Gastroesophageal sphincter (tissue), 4 donors: ENCODE measurements around the gene R3HDM2. TPM values are rescaled to one million over a fixed set of nuclear protein-coding genes. Genes with fewer than 3 reads are reported as not detected.
"Not testable (repeated sequence)": the region's sequence is repeated elsewhere in the genome, so short reads cannot be mapped to it uniquely, and the experiment has no call there.

ENCODE experiments used
- ATAC-seq: fragments of 150-250 bp; one replicate; pipeline ENCODE4 v1.9.1; 2016; ENCODE audit warnings: mild to moderate bottlenecking, moderate library complexity
- H3K27ac ChIP-seq, 4 donors: fragments of 200-600 bp; sonication (generic) in 3 of 4; 1 replicate in 3 of 4; 2 replicates in 1 of 4; pipeline ENCODE4 v1.5.1; 2016 to 2019
- H3K27me3 ChIP-seq: fragments of 200-600 bp; sonication (generic); one replicate; pipeline ENCODE4 v1.5.1; 2019
- H3K36me3 ChIP-seq, 2 donors: fragments of 200-600 bp; sonication (generic); one replicate each; pipeline ENCODE4 v1.5.1; 2019; ENCODE audit warnings: control low read depth in 1 of 2
- H3K4me1 ChIP-seq, 3 donors: fragments of 200-600 bp; sonication (generic); 1 replicate in 2 of 3; 2 replicates in 1 of 3; pipeline ENCODE4 v1.5.1; 2016 to 2019; ENCODE audit warnings: control low read depth in 2 of 3
- H3K4me3 ChIP-seq, 2 donors: fragments of 200-600 bp; sonication (generic); one replicate each; pipeline ENCODE4 v1.5.1; 2019; ENCODE audit warnings: mild to moderate bottlenecking in 1 of 2, moderate library complexity in 1 of 2
- H3K9me3 ChIP-seq, 3 donors: fragments of 200-600 bp; sonication (generic); one replicate each; pipeline ENCODE4 v1.5.1; 2017 to 2019; ENCODE audit warnings: control low read depth in 2 of 3
- EP300 ChIP-seq: sonication (generic); formaldehyde crosslinking; IDR thresholded peaks from one replicate; pipeline ENCODE4 v1.6.1; 2017; ENCODE audit warnings: antibody characterized with exemption, mild to moderate bottlenecking
- POLR2A ChIP-seq, 2 donors: fragments of 450-650 bp; IDR thresholded peaks; one replicate each; pipeline ENCODE4 v1.6.1; 2017; ENCODE audit warnings: antibody characterized with exemption in 2 of 2, mild to moderate bottlenecking in 2 of 2, moderate library complexity in 1 of 2
- POLR2AphosphoS5 ChIP-seq: sonication (generic); formaldehyde crosslinking; IDR thresholded peaks from one replicate; pipeline ENCODE4 v1.6.1; 2017; ENCODE audit warnings: antibody characterized with exemption
- WGBS, 2 donors: methylation state at CpG; one replicate each; pipeline ENCODE4 v1.1.5; 2018; ENCODE audit warnings: low coverage in 1 of 2; 5-methylcytosine and 5-hydroxymethylcytosine counted together
- total RNA-seq, 4 donors: library from RNA; depleted of rRNA; stranded (reverse); fragments of >200 nt; gene quantifications; one replicate each; pipeline ENCODE4 v1.1.0, GENCODE V29; 2016
- TF ChIP-seq, protein P1 (sequence below), 4 experiments: fragments of 200-600 bp in 2 of 4; fragments of 450-650 bp in 2 of 4; sonication (generic) in 1 of 4; IDR thresholded peaks; one replicate each; pipeline ENCODE4 v1.5.1; 2017 to 2019; ENCODE audit warnings: antibody characterized with exemption in 4 of 4, mild to moderate bottlenecking in 2 of 4, moderate library complexity in 2 of 4

The R3HDM2 gene
- total RNA-seq, 4 donors from 2014 or later = 38.0 to 60.1 (median 45.9) TPM

DNA sequence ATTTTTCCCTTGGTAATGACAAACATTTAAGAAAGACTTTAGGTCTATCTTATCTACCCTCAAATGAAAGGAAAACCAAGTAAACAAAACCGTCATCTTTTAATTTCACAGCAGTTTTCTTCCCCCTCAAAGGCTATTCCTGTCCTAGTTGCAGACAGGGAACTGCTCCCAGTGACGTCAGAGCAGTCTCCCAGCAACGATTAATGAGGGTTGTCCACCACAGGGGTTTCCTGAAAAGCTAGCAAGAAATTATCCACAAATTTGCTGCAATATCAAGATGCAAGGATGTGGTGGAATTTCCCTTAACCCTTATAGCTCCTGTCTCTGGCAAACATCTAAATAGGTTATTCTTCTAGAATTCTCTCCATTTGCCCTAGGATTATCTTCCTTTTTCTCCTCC lies 90.7 kb downstream of the R3HDM2 start:
- ATAC-seq = no peak
- TF ChIP-seq, protein P1, sequence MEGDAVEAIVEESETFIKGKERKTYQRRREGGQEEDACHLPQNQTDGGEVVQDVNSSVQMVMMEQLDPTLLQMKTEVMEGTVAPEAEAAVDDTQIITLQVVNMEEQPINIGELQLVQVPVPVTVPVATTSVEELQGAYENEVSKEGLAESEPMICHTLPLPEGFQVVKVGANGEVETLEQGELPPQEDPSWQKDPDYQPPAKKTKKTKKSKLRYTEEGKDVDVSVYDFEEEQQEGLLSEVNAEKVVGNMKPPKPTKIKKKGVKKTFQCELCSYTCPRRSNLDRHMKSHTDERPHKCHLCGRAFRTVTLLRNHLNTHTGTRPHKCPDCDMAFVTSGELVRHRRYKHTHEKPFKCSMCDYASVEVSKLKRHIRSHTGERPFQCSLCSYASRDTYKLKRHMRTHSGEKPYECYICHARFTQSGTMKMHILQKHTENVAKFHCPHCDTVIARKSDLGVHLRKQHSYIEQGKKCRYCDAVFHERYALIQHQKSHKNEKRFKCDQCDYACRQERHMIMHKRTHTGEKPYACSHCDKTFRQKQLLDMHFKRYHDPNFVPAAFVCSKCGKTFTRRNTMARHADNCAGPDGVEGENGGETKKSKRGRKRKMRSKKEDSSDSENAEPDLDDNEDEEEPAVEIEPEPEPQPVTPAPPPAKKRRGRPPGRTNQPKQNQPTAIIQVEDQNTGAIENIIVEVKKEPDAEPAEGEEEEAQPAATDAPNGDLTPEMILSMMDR (IDR thresholded peaks at IDR 0.05) = no peak
- TF ChIP-seq POLR2AphosphoS5 (no peak), EP300 (no peak), POLR2A (IDR thresholded peaks at IDR 0.05) (no peak)
- WGBS, 2 donors = 3 to 10% methylated on average over 2 to 3 of the region's 3 CpGs
- no peaks in the 10 kb centered on the region for H3K9me3 ChIP-seq
- no peak overlapping the region for H3K27ac ChIP-seq
- peaks cover 0 to 38% (median 3%) of the 10 kb centered on the region in 3 donors for H3K4me1 ChIP-seq
- H3K27me3 ChIP-seq = no peaks in the 10 kb centered on the region
- no peaks in the 10 kb centered on the region for H3K36me3 ChIP-seq
- H3K4me3 ChIP-seq = no peak overlapping the region

DNA sequence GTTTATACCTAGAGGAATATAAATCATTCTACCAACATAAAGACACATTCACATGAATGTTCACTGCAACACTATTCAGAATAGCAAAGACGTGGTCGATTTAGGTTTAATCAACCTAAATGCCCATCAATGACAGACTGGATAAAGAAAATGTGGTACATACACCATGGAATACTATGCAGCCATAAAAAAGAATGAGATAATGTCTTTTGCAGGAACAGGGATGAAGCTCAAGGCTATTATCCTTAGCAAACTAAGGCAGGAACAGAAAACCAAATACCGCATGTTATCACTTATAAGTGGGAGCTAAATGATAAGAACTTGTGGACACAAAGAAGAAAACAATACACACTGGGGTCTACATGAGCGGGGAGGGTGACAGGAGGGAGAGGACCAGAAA lies 94.5 kb downstream of the R3HDM2 start:
- H3K36me3 ChIP-seq, H3K27me3 ChIP-seq, H3K27ac ChIP-seq, H3K9me3 ChIP-seq, ATAC-seq, H3K4me3 ChIP-seq: not testable (repeated sequence)
- 97 to 98% methylated on average over 3 to 4 of the region's 4 CpGs for WGBS, 2 donors
- peaks cover 0 to 23% (median 3%) of the 10 kb centered on the region in 3 donors for H3K4me1 ChIP-seq

DNA sequence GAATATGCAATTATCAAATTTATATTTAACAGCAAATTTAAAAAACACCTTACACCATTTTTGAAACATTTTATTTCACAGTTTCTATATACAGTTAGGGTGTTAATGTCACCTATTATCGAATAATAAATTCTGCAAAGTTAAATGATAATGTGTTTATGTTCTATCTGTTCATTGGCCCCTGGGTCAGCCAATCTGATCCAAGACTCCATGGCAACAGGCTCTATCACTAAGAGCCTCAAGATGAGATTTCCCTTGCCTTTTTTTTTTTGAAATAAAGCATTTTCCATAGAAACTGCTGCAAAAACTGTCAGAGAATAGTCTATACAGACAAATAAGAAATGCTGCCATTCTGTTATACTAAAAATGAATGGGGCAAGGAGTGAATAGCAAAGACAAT lies 96.6 kb downstream of the R3HDM2 start:
- Histone ChIP-seq H3K9me3 (no peaks in the 10 kb centered on the region), H3K27ac (no peak overlapping the region), H3K36me3 (peaks cover 0 to 17% of the 10 kb centered on the region in 2 donors), H3K27me3 (no peaks in the 10 kb centered on the region), H3K4me3 (no peak overlapping the region), H3K4me1 (peaks cover 0 to 2% (median 0%) of the 10 kb centered on the region in 3 donors)
- TF ChIP-seq, protein P1 (IDR thresholded peaks at IDR 0.05) = no peak
- TF ChIP-seq POLR2AphosphoS5 = no peak
- TF ChIP-seq EP300 = no peak
- TF ChIP-seq POLR2A (IDR thresholded peaks at IDR 0.05) = no peak
- ATAC-seq = no peak
- 92 to 94% methylated on average over 1 of the region's 1 CpG for WGBS, 2 donors

DNA sequence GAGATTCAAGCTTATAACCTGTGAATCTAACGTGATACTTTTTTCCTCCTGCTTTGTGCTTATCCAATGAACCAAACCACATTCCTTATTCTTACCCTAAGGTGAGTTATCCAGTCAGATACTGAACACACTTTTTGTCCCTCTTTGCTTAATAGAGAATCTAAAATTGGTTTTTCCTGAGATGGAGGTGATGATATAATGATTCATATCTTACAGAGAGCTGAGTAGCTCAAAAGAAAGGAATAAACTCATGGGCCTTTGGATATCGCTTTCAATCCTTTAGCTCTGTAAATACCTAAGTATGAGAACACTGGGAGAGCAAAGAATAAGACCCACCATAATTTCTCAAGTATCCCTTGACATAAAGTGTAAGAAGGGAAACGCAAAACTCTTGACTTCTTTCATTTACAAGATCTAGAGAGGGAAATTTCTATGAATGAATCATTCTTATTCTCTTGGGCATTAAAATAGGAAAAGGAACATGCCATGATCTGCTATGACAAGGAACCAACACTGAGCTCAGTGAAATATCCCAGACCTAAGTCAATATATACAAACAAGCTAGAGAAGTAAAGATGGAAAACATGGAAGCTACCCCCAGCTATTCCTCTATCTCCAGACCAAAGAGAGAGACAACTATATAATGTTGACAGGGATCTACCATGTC lies 98.1 kb downstream of the R3HDM2 start:
- WGBS, 2 donors = 75 to 84% methylated on average over 3 of the region's 3 CpGs
- no peak for ATAC-seq
- Histone ChIP-seq H3K27me3 (no peaks in the 10 kb centered on the region), H3K36me3 (peaks cover 0 to 17% of the 10 kb centered on the region in 2 donors), H3K4me1 (no peaks in the 10 kb centered on the region), H3K9me3 (no peaks in the 10 kb centered on the region), H3K27ac (no peak overlapping the region), H3K4me3 (no peak overlapping the region)
- TF ChIP-seq POLR2AphosphoS5 (no peak), EP300 (no peak), POLR2A (IDR thresholded peaks at IDR 0.05) (no peak)
- TF ChIP-seq, protein P1 (IDR thresholded peaks at IDR 0.05) = no peak

DNA sequence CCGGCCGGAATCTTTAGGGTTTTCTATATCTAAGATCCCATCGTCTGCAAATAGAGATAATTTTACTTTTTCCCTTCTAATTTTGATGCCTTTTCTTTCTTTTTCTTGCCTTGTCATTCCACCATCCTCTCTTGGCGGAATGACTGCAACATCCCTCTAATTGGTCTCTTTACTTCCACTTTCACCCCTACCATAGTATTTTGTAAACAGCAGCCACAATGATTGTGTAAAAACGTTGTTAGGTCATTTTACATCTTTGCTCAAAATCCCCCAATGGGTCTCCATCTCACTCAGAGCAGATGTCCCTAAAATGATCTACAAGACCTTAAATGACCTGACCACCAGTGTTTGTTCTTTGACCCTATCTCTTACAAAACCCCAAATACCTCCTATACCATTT lies 99.9 kb downstream of the R3HDM2 start:
- Histone ChIP-seq H3K4me3 (no peak overlapping the region), H3K27me3 (no peaks in the 10 kb centered on the region), H3K9me3 (no peaks in the 10 kb centered on the region), H3K4me1 (no peaks in the 10 kb centered on the region), H3K36me3 (peaks cover 0 to 31% of the 10 kb centered on the region in 2 donors), H3K27ac (no peak overlapping the region)
- no peak for ATAC-seq
- WGBS, 2 donors = 86 to 90% methylated on average over 5 of the region's 5 CpGs
- TF ChIP-seq, protein P1 (IDR thresholded peaks at IDR 0.05) = no peak
- TF ChIP-seq POLR2A (IDR thresholded peaks at IDR 0.05) = no peak
- no peak for TF ChIP-seq POLR2AphosphoS5
